Nephron (organoid): ENCODE measurements around the gene TTBK1.

Experiments used
- H3K27ac Mint-ChIP-seq, 3 experiments: 2 replicates each; pipeline ENCODE4 v1.8.0; 2020; ENCODE audit warnings: mixed read lengths in 3 of 3, mild to moderate bottlenecking in 2 of 3, moderate library complexity in 1 of 3
- H3K27me3 Mint-ChIP-seq: 2 replicates; pipeline ENCODE4 v1.8.0; 2021; ENCODE audit warnings: low read depth, mild to moderate bottlenecking, moderate library complexity, mixed read lengths
- H3K36me3 Mint-ChIP-seq: 2 replicates; pipeline ENCODE4 v1.8.0; 2020; ENCODE audit warnings: low read depth, mixed read lengths
- H3K4me1 Mint-ChIP-seq: 2 replicates; pipeline ENCODE4 v1.8.0; 2020; ENCODE audit warnings: mixed read lengths
- H3K4me3 Mint-ChIP-seq, 3 experiments: 2 replicates each; pipeline ENCODE4 v1.8.0; 2020; ENCODE audit warnings: mild to moderate bottlenecking in 3 of 3, mixed read lengths in 3 of 3, moderate library complexity in 2 of 3
- H3K9me3 Mint-ChIP-seq: 2 replicates; pipeline ENCODE4 v1.8.0; 2020; ENCODE audit warnings: mixed read lengths
- CTCF ChIP-seq, 3 experiments: fragments of 200-600 bp; sonication (generic); IDR thresholded peaks; one replicate each; pipeline ENCODE4 v1.5.0; 2021; ENCODE audit warnings: antibody characterized with exemption in 3 of 3; ENCODE audit not compliant: unreplicated experiment in 3 of 3

TTBK1 gene

DNA sequence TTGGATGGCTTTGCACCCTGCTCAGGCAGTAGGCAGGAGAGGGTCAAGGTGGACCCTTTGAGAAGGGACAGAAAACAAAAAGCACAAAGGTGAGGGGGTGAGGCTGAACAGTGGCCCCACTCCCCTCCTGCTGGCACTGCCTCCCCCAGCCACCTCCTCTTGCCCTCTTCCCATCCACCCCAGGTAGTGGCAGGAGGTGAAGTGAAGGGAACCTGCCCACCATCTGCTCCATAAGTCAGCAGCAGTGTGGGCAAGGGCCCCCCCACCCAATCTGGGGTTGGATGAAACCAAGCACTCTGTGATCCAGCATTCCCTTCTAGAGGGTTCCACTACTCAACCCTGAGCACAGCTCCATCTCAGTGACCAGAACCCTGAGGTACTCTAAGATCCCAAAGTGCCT lies 28.7 kb downstream of the TTBK1 start:
- no peak for TF ChIP-seq CTCF (IDR thresholded peaks at IDR 0.05; ENCODE audit: unreplicated experiment in 3 of 3)
- H3K27me3 Mint-ChIP-seq: peaks cover 66% of the 10 kb centered on the region
- no peaks in the 10 kb centered on the region for H3K36me3 Mint-ChIP-seq
- H3K9me3 Mint-ChIP-seq: no peaks in the 10 kb centered on the region
- H3K4me3 Mint-ChIP-seq: no peak overlapping the region
- H3K4me1 Mint-ChIP-seq: peaks cover 46% of the 10 kb centered on the region
- no peak overlapping the region for H3K27ac Mint-ChIP-seq

DNA sequence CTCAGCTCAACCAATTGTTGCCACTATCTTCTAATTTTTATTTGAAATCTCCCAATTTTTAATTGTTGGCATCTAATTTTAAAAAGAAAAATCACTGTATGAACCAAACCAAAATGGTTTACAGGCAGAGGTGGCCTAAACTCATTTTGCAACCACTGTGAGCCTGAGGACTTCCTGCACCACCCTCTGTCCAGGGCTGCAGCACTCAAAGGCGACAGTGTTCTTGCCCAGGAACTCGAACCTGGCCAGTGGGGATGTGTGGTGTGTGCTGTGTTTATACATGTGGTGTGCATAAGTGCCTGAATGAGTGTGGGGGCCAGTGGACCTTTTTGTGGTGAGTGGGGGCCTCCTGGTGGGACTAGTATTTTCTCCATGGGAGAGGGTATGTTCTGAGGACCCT lies 30.4 kb downstream of the TTBK1 start:
- TF ChIP-seq CTCF (IDR thresholded peaks at IDR 0.05; ENCODE audit: unreplicated experiment in 3 of 3): no peak
- Mint-ChIP-seq H3K27ac (peak overlapping the region in 1 of 3 experiments; percentile 47), H3K4me1 (peaks cover 41% of the 10 kb centered on the region), H3K4me3 (peak overlapping the region; percentile 38 to 51 (median 46)), H3K27me3 (peaks cover 68% of the 10 kb centered on the region), H3K36me3 (no peaks in the 10 kb centered on the region), H3K9me3 (no peaks in the 10 kb centered on the region)

DNA sequence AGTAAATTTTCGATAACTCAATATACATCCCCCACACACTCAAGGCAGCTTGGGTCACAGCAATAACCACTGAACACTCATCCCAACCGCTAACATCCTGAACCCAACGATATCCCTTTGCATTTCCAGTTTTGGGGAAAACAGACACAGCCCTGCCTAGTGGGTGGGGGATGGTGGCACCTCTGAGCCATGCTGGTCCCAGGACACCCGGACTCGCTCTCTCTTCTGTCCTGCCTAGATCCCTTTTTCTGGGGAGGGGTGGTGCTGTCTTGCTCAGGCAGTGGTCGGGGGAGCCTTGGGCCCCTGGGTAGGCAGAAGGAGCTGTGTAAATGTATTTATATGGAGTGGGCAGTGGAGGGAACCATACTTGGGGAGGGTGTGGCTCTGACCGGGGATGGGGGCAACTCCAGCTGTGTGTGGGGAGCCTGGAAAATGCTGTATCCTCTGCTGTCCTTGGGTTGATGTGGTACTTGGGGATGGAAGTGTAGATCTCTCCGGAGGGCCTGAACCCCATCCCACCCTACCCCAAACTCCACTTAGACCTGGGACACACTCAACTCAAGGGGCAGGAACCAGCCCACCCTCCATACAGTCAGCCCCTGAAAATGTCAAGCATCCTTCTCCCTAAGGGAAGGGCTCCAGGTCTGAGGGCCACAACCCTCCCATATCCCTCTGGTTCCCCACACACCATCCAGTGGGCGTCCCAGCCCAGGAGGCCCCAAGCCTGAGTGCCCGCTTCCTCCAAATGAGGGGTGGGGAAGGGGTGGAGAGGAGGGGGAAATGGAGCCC lies 31.0 kb downstream of the TTBK1 start:
- TF ChIP-seq CTCF (IDR thresholded peaks at IDR 0.05; ENCODE audit: unreplicated experiment in 3 of 3): no peak
- Mint-ChIP-seq H3K36me3 (no peaks in the 10 kb centered on the region), H3K4me3 (peak overlapping the region; percentile 71 to 79 (median 77)), H3K9me3 (no peaks in the 10 kb centered on the region), H3K27me3 (peaks cover 67% of the 10 kb centered on the region), H3K27ac (peak overlapping the region in 2 of 3 experiments; percentile 70 to 72), H3K4me1 (peaks cover 36% of the 10 kb centered on the region)

- H3K27ac Mint-ChIP-seq: peak overlapping the region in 2 of 3 experiments; percentile 70 to 72
- TF ChIP-seq CTCF (IDR thresholded peaks at IDR 0.05; ENCODE audit: unreplicated experiment in 3 of 3): no peak
- no peaks in the 10 kb centered on the region for H3K9me3 Mint-ChIP-seq
- H3K4me1 Mint-ChIP-seq: peaks cover 34% of the 10 kb centered on the region
- peaks cover 65% of the 10 kb centered on the region for H3K27me3 Mint-ChIP-seq
- H3K4me3 Mint-ChIP-seq: peak overlapping the region; percentile 74 to 79 (median 77)
- H3K36me3 Mint-ChIP-seq: no peaks in the 10 kb centered on the region
These were observed 31.8 kb downstream of the TTBK1 start for GRCh38 chr6:43274916-43275597.

- no peak for TF ChIP-seq CTCF (IDR thresholded peaks at IDR 0.05; ENCODE audit: unreplicated experiment in 3 of 3)
- no peaks in the 10 kb centered on the region for H3K9me3 Mint-ChIP-seq
- no peaks in the 10 kb centered on the region for H3K36me3 Mint-ChIP-seq
- H3K27me3 Mint-ChIP-seq: peaks cover 58% of the 10 kb centered on the region
- H3K4me3 Mint-ChIP-seq: peak overlapping the region; percentile 72 to 75 (median 74)
- H3K4me1 Mint-ChIP-seq: peaks cover 27% of the 10 kb centered on the region
- H3K27ac Mint-ChIP-seq: peak overlapping the region; percentile 27 to 75 (median 68)
These were observed 32.7 kb downstream of the TTBK1 start for GRCh38 chr6:43275801-43276576.
